Breast epithelium (tissue), 4 donors: ENCODE measurements around the gene BPIFA2. TPM values are rescaled to one million over a fixed set of nuclear protein-coding genes. Genes with fewer than 3 reads are reported as not detected.

Experiments used
- DNase-seq, 2 donors: peaks; one replicate each; pipeline ENCODE4 v3.0.0-alpha.2; 2019; ENCODE audit warnings: low spot score in 2 of 2
- H3K27ac ChIP-seq, 2 donors: fragments of 200-600 bp; sonication (generic) in 1 of 2; one replicate each; pipeline ENCODE4 v1.5.1; 2016 to 2019; ENCODE audit warnings: mild to moderate bottlenecking in 1 of 2
- H3K27me3 ChIP-seq, 2 donors: fragments of 200-600 bp; sonication (generic) in 1 of 2; one replicate each; pipeline versions ENCODE4 v1.5.1 to v1.6.0; 2017 to 2019; ENCODE audit warnings: control low read depth in 1 of 2, mild to moderate bottlenecking in 1 of 2
- H3K36me3 ChIP-seq: fragments of 200-600 bp; one replicate; pipeline ENCODE4 v1.5.1; 2019
- H3K4me1 ChIP-seq, 2 donors: fragments of 200-600 bp; sonication (generic); one replicate each; pipeline ENCODE4 v1.5.1; 2016 to 2019; ENCODE audit warnings: control low read depth in 1 of 2
- H3K4me3 ChIP-seq, 3 donors: fragments of 200-600 bp; sonication (generic); 1 replicate in 2 of 3; 2 replicates in 1 of 3; pipeline ENCODE4 v1.5.1; 2016 to 2019; ENCODE audit warnings: mild to moderate bottlenecking in 3 of 3, moderate library complexity in 2 of 3
- H3K9me3 ChIP-seq, 2 donors: fragments of 200-600 bp; sonication (generic) in 1 of 2; one replicate each; pipeline ENCODE4 v1.5.1; 2016 to 2019; ENCODE audit warnings: control low read depth in 1 of 2
- POLR2A ChIP-seq: fragments of 450-650 bp; IDR thresholded peaks from one replicate; pipeline ENCODE4 v1.6.1; 2016; ENCODE audit warnings: antibody characterized with exemption, mild to moderate bottlenecking, moderate library complexity
- POLR2AphosphoS5 ChIP-seq, 3 donors: sonication (generic); formaldehyde crosslinking; IDR thresholded peaks; one replicate each; pipeline ENCODE4 v1.6.1; 2017; ENCODE audit warnings: antibody characterized with exemption in 3 of 3
- intact Hi-C: fragments of 100-400 bp; cut with DNase I; formaldehyde crosslinking; loops from one replicate; pipeline ENCODE4 v1.15.1; 2023; ENCODE audit warnings: low total_unique reads
- total RNA-seq, 3 donors: library from RNA; depleted of rRNA; stranded (reverse); fragments of >200 nt; gene quantifications; one replicate each; pipeline ENCODE4 v1.1.0, GENCODE V29; 2016
- TF ChIP-seq, protein P1 (sequence below), 3 donors: fragments of 450-650 bp; IDR thresholded peaks; one replicate each; pipeline ENCODE4 v1.5.1; 2016 to 2017; ENCODE audit warnings: antibody characterized with exemption in 3 of 3, mild to moderate bottlenecking in 3 of 3, moderate library complexity in 3 of 3

BPIFA2 gene
- total RNA-seq, 3 donors from 2014 or later, result not detected

GRCh38 chr20:33147299-33147698, 20.7 kb upstream of the BPIFA2 start:
- no peak for DNase-seq
- TF ChIP-seq, protein P1, sequence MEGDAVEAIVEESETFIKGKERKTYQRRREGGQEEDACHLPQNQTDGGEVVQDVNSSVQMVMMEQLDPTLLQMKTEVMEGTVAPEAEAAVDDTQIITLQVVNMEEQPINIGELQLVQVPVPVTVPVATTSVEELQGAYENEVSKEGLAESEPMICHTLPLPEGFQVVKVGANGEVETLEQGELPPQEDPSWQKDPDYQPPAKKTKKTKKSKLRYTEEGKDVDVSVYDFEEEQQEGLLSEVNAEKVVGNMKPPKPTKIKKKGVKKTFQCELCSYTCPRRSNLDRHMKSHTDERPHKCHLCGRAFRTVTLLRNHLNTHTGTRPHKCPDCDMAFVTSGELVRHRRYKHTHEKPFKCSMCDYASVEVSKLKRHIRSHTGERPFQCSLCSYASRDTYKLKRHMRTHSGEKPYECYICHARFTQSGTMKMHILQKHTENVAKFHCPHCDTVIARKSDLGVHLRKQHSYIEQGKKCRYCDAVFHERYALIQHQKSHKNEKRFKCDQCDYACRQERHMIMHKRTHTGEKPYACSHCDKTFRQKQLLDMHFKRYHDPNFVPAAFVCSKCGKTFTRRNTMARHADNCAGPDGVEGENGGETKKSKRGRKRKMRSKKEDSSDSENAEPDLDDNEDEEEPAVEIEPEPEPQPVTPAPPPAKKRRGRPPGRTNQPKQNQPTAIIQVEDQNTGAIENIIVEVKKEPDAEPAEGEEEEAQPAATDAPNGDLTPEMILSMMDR (IDR thresholded peaks at IDR 0.05), result no peak
- no peak for TF ChIP-seq POLR2A
- no peak for TF ChIP-seq POLR2AphosphoS5 (IDR thresholded peaks at IDR 0.05)
- peaks cover 0 to 16% of the 10 kb centered on the region in 2 donors for H3K27me3 ChIP-seq
- H3K36me3 ChIP-seq, result no peaks in the 10 kb centered on the region
- H3K9me3 ChIP-seq, result peaks cover 0 to 4% of the 10 kb centered on the region in 2 donors
- no peak overlapping the region for H3K27ac ChIP-seq
- intact Hi-C loops, result no loop called here
- no peaks in the 10 kb centered on the region for H3K4me1 ChIP-seq
- no peak overlapping the region for H3K4me3 ChIP-seq

DNA sequence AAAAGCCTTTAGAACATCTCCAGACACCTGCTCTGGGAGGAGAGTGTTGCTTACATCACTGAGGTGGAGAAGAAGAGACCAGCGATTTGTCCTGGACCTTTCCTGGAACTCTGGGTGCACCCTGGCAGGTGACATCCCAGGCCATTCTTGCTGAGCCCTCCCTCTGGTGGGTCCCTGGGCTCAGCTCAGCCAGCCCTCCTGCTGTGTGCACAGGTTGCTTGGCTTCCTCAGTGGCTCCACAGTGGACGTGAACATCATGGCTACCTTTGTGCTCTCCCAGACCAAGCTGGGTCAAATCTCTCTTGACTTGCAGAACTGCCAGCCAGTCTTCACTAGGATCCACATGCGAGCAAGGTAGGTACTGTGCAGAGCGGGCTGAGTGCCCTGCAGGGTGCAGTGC, 19.9 kb upstream of the BPIFA2 start:
- peaks cover 0 to 2% of the 10 kb centered on the region in 2 donors for H3K9me3 ChIP-seq
- peaks cover 0 to 22% of the 10 kb centered on the region in 2 donors for H3K27me3 ChIP-seq
- DNase-seq, result no peak
- H3K4me1 ChIP-seq, result no peaks in the 10 kb centered on the region
- no peak overlapping the region for H3K4me3 ChIP-seq
- intact Hi-C loops, result no loop called here
- TF ChIP-seq POLR2A, result no peak
- TF ChIP-seq POLR2AphosphoS5 (IDR thresholded peaks at IDR 0.05), result no peak
- TF ChIP-seq, protein P1 (IDR thresholded peaks at IDR 0.05), result no peak
- no peaks in the 10 kb centered on the region for H3K36me3 ChIP-seq
- no peak overlapping the region for H3K27ac ChIP-seq

DNA sequence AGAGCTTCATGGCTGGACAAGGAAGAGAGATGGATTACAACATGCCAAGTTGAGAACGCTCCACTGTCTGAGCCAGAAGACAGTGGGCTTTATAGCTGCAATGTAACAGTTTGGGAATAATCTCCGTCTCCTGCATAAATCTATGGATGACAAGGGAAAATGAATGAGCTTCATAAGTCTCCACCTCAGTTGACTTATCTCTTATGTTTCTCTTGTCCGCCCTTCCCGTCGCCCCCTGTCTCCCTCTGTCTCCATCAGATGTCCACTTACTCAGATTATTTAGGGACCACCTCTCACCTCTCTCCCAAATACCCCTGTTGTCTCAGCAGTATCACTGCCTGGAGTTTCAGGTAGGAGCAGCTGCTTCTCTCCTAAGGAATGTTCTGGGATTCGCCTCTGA, 13.7 kb upstream of the BPIFA2 start:
- no peak for TF ChIP-seq POLR2A
- TF ChIP-seq POLR2AphosphoS5 (IDR thresholded peaks at IDR 0.05), result no peak
- TF ChIP-seq, protein P1 (IDR thresholded peaks at IDR 0.05), result no peak
- H3K27me3 ChIP-seq, result peaks cover 0 to 6% of the 10 kb centered on the region in 2 donors
- H3K4me3 ChIP-seq, result no peak overlapping the region
- no peaks in the 10 kb centered on the region for H3K36me3 ChIP-seq
- no peak overlapping the region for H3K27ac ChIP-seq
- intact Hi-C loops, result no loop called here
- H3K4me1 ChIP-seq, result no peaks in the 10 kb centered on the region
- no peak for DNase-seq
- no peaks in the 10 kb centered on the region for H3K9me3 ChIP-seq

DNA sequence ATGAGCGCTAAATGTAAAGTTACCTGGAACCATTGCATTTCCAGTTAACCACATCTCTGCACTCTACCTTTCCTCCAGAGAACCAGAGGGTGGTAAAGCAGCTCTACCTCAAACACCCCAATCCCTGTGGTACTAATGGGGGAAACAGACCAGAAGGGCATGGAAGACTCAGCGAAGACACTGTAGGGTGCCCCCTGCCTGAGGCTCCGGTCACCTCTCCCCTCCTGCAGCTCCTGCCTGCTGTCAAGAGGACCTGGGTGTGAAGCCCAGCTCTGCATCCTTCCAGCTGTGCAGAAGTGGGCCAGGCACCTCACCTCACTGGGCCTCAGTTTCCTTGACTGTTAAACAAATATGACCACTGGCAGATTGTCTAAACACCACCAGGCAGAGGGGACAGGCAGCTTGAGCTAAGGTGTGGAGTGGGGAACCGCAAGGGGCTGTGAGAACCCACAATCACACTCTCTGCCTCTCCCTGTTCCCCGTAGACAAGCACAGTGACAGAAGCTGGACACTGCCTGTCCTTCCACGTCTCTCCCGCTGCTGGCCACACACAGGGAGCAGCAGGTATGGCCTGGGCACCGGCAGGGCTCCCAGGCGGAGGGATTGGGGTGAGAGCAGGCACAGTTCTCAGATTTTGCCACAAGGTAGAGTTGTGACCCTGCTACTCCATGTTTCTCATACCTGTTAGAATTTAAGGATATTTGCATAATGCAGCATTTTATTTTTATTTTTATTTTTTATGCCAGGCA, 9.1 kb upstream of the BPIFA2 start:
- H3K27me3 ChIP-seq, result peaks cover 0 to 3% of the 10 kb centered on the region in 2 donors
- TF ChIP-seq POLR2AphosphoS5 (IDR thresholded peaks at IDR 0.05), result no peak
- no peak for TF ChIP-seq POLR2A
- TF ChIP-seq, protein P1 (IDR thresholded peaks at IDR 0.05), result no peak
- DNase-seq, result no peak
- no peaks in the 10 kb centered on the region for H3K36me3 ChIP-seq
- H3K9me3 ChIP-seq, result no peaks in the 10 kb centered on the region
- no peak overlapping the region for H3K27ac ChIP-seq
- H3K4me3 ChIP-seq, result no peak overlapping the region
- no peaks in the 10 kb centered on the region for H3K4me1 ChIP-seq
- intact Hi-C loops, result no loop called here

DNA sequence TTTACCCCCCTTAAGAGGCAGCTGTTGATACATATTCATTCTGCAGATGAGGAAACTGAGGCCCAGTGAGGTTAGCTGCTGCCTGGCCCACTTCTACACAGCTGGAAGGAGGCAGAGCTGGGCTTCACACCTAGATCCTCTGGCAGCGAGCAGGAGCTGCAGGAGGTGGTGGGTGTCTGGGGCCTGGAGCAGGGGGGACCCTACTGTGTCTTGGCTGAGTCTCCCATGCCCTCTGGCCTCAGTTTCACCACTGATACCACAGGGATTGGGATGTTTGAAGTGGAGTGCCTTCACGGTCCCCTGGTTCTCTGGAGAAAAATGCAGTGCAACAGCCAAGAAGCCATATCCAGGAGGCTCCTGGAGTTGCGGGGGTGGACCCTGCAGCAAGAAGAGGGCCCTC, 8.2 kb upstream of the BPIFA2 start:
- Histone ChIP-seq H3K36me3 (no peaks in the 10 kb centered on the region), H3K4me1 (no peaks in the 10 kb centered on the region), H3K27me3 (peaks cover 0 to 3% of the 10 kb centered on the region in 2 donors), H3K27ac (no peak overlapping the region), H3K4me3 (no peak overlapping the region), H3K9me3 (no peaks in the 10 kb centered on the region)
- no peak for TF ChIP-seq POLR2A
- no peak for TF ChIP-seq POLR2AphosphoS5 (IDR thresholded peaks at IDR 0.05)
- TF ChIP-seq, protein P1 (IDR thresholded peaks at IDR 0.05), result no peak
- intact Hi-C loops, result no loop called here
- DNase-seq, result no peak
